GM19397 (cell line): ENCODE measurements around the gene PSMB7.
A peak's percentile ranks its signal among the peaks of the same experiment; 100 is the strongest.

Source experiments
- ATAC-seq: cut with Tn5 transposase; IDR thresholded peaks from one replicate; pipeline ENCODE4 v1.9.1; 2021; ENCODE audit warnings: mild to moderate bottlenecking, moderate library complexity; ENCODE audit not compliant: unreplicated experiment

PSMB7 gene

GRCh38 chr9:124415102-124415851 lies at the start of gene PSMB7:
TSS of gene PSMB7 (minus strand) at chr9:124415442. CDS start at chr9:124415425, 17 bp downstream.
- peak; percentile 90 for ATAC-seq

GRCh38 chr9:124462739-124463138 lies 47.5 kb upstream of the PSMB7 start:
- ATAC-seq: no peak

- no peak for ATAC-seq
These were observed 43.2 kb upstream of the PSMB7 start for GRCh38 chr9:124458441-124458840.

- ATAC-seq: no peak
These were observed 42.7 kb upstream of the PSMB7 start for GRCh38 chr9:124457887-124458431.

GRCh38 chr9:124457079-124457886 lies 42.0 kb upstream of the PSMB7 start:
- no peak for ATAC-seq

- ATAC-seq: no peak
These were observed 41.3 kb upstream of the PSMB7 start for GRCh38 chr9:124456341-124457078.

- no peak for ATAC-seq
These were observed 40.6 kb upstream of the PSMB7 start for GRCh38 chr9:124455820-124456219.

- no peak for ATAC-seq
These were observed 39.7 kb upstream of the PSMB7 start for GRCh38 chr9:124454791-124455443.

GRCh38 chr9:124454296-124454695 lies 39.1 kb upstream of the PSMB7 start:
- ATAC-seq: no peak

GRCh38 chr9:124453586-124454191 lies 38.4 kb upstream of the PSMB7 start:
- no peak for ATAC-seq

GRCh38 chr9:124452841-124453585 lies 37.8 kb upstream of the PSMB7 start:
- ATAC-seq: no peak

GRCh38 chr9:124452326-124452725 lies 37.1 kb upstream of the PSMB7 start:
- no peak for ATAC-seq

GRCh38 chr9:124450931-124451661 lies 35.9 kb upstream of the PSMB7 start:
- ATAC-seq: no peak

- ATAC-seq: no peak
These were observed 35.1 kb upstream of the PSMB7 start, which contains the start of gene ADGRD2 for GRCh38 chr9:124450241-124450924. TSS of gene ADGRD2 (plus strand) at chr9:124450451. CDS start at chr9:124451667, 1,216 bp downstream.

- ATAC-seq: no peak
These were observed 34.3 kb upstream of the PSMB7 start for GRCh38 chr9:124449381-124450151.

- no peak for ATAC-seq
These were observed 32.8 kb upstream of the PSMB7 start for GRCh38 chr9:124448019-124448418.

GRCh38 chr9:124447297-124447661 lies 32.0 kb upstream of the PSMB7 start:
- no peak for ATAC-seq
